D341Med (cell line): ENCODE results near the gene CDH4.
A peak's percentile ranks its signal among the peaks of the same experiment; 100 is the strongest.
"Not testable (repeated sequence)": the region's sequence is repeated elsewhere in the genome, so short reads cannot be mapped to it uniquely, and the experiment has no call there.

Source experiments
- DNase-seq: peaks from one replicate; pipeline ENCODE4 v3.0.0; 2012; ENCODE audit warnings: low spot score

Gene CDH4

DNA sequence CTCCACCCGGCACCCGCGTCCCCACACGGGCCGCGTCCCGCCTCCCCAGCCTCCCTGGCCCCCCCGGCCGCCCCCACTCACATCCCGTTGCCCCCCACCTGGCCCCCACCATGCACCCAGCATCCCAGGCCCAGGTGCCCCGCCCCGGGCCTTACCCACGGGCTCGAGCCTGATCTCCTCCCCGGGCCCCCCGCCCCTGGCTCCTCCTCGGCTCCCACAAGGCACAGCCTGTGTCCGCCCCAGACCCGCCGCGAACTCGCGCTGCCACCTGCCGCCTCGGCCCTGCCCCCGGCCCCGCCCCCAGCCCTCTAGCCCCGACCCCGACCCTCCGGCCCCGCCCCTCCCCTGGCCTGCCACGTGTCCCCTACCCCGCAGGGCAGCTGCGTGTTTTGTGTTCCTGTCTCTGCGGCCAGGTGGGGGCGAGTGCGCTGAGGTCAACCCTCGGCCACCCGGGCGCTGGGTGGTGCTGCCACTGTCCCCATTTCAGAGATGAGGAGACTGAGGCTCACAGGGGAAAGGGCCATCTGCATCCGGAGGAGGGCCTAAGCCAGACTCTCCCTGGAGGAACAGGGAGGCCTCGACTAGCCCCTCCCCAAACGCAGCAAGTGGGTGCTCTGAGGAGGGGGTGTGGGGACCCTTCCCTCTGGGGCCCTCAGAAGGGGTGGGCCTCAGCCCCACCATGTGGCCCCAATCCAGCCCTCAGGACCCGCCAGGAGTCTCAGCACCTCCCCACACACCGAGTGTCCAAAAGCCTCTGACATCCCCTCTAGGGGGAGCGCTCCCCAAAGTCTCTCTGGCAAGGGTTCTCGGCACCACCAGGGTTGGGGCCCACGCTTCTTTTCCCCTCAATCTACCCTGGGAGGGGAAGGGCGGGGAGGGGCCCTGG, 713.8 kb downstream of the CDH4 start:
- no peak for DNase-seq

DNA sequence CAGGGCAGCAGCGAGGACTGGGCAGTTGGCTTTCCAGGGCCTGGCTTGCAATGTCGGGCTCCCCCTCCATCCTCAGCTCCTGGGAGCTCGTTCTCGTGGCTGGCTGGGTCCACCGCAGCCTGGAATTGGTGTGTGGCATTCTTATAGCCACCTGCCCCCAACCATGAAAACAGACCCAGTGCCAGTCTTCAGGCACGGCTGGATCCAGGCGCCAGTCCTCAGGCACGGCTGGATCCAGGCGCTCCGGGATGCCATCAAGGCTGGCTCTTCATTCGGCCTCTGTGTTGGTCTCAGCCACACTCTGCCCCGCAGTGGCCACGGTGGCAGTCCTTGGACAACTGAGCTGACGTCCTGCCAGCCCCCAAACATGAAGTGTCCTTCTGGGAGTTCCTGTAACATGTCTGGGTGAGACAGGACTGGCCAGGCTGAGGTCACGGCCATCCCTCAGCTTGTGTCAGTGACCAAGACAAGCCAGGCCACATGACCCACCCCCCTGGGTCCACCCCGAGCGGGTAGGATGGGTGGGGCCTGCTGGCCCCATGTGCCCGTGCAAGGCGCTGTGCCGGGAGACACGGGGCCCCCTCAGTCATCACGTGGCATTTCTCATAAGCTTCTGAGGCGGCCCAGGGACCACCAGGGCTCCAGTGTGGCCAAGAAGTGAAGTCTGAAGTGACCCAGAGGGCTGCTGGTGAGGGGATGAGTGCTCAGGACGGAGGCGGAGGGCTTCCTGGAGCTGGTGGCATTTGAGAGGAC, 714.6 kb downstream of the CDH4 start:
- peak; percentile 38 for DNase-seq

DNA sequence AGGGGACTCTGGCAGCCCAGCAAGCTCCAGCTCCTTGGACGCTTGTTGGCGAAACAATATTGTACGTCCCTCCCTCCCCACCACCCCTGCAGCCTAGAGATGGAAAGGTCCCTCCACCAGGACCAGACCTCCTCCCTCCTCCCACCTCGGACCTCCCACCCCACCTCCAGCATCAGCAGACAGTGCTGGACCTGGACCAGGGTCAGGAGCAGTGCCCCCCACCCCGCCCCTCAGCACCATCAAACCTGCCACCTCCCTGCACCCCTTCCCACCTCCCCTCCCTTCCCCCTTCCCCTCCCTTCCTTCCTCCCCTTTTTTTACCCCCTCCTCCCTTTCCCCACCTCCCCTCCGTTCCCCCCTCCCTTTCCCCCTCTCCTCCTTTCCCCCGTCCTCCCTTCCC, 715.2 kb downstream of the CDH4 start:
- DNase-seq, result no peak

DNA sequence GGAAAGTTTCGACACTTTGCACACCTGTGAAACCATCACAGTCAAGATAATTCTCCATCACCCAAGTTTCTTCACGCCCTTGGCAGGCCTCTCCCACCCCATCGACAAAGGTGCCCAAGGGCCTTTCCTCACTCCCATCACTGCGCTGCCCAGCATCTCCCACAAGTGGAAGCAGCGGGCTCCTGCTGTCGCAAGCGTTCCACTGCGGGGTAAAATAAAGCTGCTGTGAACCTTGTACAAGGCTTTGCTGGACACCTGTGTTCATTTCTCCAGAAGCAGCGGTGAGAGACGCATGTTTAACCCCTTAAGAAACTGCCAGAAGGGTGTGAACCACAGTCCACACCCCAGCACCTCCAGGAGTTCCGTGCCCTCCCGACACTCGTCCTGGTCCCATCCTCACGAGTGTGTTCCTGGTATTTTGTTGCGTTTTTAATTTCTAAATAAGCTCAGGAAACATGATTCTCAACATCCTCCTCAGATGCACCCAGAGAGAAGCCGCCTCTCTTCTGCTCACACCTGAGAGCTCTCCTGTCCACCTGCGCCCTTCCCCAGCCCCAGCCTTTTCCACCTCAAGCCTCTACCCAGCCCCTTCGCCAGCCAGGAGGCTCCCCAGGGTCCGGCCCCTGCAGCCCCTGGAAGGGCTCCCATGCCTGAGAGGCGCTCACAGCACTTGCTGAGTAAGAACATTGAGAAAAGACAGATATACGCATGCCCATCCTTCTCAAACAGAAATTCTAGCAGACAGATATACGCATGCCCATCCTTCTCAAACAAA, 716.2 kb downstream of the CDH4 start:
- no peak for DNase-seq

DNA sequence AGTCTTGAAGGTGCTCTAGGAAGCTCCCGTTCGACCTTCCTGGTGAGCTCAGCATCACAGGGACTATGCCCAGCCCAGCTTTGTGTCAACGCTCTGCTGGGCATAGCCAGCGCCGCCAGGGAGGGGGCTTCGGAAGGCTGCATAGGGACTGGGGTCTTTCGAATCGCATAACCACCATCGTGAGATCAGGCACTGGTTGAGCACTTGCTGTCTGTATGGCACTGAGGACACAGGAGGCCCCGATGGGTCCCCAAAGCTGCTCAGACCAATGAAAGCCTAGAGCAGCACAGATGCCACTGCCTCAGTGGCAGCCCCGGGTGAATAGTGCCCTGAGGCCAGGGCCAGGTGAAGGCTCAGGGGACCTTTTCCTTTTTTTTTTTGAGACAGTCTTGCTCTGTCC, 716.9 kb downstream of the CDH4 start:
- no peak for DNase-seq

DNA sequence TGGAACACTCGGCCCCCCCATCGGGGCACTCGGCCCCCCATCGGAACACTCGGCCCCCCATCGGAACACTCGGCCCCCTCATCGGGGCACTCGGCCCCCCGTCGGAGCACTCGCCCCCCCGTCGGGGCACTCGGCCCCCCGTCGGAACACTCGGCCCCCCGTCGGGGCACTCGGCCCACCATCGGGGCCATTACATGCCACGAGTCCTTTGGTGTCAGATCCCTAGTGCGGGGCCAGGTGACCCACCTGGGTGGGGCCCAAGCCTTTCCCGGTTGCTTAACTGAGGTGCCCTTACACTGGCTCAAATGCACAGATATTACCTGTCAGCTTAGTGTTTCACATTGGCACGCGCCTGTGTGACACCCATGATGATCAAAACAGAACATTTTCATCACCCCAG, 717.7 kb downstream of the CDH4 start:
- no peak for DNase-seq

DNA sequence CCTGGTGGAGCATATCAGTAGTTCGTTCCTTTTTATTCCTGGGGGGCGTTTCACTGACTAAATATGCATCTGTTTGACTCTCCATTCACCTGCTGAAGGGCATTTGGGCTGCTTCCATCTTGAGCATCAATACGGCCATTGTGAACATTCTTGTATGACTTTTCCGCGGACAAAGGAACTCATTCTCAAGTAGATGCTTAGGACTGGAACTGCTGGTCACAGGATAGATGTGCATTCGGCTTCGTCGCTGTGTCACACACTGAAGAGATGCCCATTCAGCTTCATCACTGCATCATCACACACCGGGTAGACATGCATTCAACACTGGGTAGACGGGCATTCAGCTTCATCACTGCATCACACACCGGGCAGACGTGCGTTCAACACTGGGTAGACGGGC, 718.3 kb downstream of the CDH4 start:
- DNase-seq, result no peak

- not testable (repeated sequence) for DNase-seq
Measured at GRCh38 chr20:61971595-61971994, 719.5 kb downstream of the CDH4 start.

DNA sequence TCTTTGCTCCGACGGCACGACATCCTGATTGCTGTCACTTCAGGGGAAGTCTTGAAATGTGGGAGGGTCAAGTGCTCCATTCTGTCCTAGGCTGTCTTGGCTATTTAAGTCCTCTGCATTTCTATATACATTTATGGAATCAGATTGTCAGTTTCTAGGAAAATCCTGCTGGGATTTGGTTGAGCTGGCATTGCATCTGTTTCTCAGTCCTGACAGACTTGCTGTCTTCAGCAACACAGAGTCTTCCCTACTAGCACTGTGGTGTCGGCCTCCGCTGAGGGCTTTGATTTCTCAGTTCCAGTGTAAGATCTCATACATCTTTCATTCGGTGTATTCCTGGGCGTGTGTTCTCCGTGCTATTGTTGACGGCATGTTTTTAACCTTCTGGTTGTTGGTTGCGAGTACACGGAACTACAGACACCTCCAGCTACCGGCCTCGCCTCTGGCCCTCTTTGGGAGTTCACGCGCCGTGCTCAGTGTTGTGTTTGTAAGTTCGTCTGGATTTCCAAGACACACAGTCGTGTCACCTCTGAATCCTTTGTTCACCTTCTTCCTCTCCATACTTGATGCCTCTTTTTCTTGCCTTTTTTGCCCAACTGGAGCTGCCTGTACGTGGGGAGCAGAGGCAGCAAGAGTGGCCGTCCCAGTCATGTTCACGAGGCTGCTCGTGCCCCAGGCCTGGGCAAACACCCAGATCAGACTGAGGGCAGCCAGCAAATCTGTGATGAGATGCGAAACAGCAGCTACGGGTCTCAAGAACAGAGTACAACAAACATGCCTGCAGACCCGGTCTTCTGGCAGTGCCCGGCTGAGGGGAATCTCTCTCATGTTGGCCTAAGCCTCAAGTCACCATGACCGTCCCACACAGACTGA, 720.8 kb downstream of the CDH4 start:
- no peak for DNase-seq

GRCh38 chr20:61973515-61974356, 721.7 kb downstream of the CDH4 start:
- DNase-seq, result no peak

DNA sequence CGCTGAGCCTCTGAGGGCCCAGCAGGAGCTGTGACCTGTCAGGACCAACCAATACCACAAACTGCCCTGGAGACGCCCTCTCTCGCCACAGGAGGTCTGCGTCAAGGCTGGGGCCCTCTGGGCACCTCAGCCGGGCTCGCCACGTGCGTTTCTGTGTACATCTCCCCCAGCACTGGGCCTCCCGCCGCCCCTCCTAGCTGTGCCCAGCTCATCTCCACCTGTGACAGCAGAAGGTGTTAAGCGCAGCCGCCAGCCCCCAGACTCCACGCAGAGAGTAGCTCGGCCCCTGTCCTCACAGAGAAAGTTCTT, 722.2 kb downstream of the CDH4 start:
- DNase-seq, result no peak

DNA sequence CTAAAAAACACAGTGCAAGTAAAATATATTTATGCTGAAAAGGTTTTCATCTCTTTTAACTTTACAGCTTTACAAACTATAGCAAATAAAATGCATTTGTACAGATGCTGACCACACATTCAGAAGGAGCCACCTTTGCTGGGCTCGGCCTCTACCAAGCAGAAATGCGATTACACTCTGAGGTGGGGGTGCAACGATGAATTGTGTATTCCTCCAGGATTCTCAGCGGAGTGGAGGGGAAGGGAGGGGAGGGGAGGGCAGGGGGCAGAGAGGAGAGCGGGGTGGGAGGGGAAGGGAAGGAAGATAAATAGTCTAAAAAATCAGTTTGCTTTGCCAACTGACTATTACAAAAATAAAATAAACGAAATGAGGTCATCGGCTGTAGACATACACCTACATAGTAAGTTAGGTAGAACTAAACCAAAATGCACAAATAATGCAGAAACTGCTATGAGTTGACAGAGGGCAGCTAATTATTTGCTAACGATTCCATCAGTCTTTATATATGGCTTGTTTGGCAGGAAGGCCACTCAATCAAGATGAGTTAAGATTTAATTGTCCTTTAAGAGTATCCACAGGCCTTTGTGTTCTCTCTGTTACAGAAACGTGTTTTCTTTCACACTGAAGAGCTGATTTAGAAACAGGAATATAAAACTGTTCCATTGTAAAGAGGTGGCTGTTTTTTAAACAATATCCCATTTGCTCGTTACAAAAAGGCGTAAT, 723.5 kb downstream of the CDH4 start:
- no peak for DNase-seq

DNA sequence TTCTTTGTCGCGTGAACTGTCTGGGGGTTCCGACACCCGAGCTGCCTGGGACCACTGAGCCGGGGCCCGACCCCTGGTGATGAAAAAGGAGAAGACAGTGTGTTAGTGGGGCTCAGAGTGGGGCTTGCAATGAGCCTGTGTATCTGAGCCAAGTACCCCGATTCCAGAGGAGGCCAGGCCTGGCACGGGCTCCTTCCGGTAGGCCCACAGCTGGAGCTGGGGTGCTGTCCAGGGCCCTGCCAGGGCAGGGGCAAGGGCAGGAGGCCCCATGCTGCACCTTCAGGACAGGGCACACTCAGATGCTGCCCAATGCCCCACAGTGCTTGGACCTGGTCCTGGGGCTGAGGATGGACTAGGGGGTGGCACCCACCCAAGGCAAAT, 724.2 kb downstream of the CDH4 start:
- DNase-seq, result no peak

DNA sequence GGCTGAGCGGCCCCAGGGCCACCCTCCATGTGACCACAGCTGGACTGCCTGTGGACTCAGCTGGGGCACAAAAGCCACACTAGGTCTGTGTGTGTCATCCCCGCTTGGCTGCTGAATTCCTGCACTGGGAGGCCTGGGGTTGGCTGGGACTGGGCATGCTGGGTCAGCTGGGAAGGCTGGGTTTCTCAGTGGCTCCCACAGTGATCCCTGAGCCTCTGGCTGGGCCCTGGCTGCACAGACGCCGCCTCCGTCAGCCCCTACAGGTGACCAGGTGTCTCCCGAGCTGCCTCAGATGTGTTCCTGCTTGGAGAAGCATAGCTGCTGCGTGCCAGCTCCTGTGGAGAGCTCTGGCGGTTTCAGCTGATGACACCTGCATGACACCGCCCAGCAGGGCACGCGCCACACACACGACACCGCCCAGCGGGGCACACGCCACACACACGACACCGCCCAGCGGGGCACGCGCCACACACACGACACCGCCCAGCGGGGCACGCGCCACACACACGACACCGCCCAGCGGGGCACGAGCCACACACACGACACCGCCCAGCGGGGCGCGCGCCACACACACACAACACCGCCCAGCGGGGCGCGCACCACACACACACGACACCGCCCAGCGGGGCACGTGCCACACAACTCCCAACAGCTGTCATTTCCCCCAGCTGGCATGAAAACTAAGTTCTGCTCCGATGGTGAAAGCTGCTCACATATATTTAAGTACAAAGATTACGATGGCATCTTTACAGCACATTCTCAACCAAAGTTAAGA, 724.8 kb downstream of the CDH4 start:
- DNase-seq, result no peak

GRCh38 chr20:61977419-61977786, 725.3 kb downstream of the CDH4 start:
- no peak for DNase-seq

- DNase-seq, result no peak
Measured at GRCh38 chr20:61978491-61978890, 726.4 kb downstream of the CDH4 start.

- no peak for DNase-seq
Measured at GRCh38 chr20:61979090-61979489, 727.0 kb downstream of the CDH4 start.

DNA sequence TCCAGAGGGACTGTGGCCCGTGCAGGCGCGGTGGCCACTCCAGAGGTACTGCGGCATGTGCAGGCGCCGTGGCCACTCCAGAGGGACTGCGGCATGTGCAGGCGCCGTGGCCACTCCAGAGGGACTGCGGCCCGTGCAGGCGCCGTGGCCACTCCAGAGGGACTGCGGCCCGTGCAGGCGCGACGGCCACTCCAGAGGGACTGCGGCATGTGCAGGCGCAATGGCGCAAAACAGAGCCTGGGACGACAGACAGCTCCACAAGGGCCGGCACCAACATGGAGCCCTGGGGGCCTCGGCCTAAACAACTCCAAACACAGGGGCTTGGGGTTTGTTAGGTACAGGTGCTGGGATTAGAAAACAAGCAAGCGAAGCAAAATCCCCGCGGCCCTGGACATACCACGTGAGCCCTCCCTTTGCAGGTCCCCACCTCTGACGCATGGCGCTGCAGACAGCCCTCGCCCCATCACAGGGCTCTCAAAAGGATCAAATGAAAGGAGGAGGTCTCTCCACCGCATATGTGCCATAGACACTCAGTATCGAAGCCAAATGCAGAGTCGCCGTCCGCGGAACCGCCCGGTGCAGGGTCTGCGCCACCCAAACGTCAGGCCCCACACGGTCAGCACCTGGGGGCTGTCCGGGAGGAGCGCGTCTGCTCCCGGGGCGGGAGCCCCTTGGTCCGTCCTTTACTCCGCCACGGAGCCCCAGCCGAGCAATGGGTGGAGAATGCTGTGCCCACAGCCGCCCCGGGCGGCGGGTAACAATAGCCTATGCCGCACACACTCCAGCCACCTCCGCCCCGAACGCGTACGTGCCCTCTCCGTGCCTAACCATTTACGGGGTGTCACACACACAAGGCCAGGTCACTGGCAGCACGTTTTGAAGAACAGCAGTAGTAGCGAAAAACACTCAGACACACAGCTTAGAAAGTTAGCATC, 727.9 kb downstream of the CDH4 start:
- DNase-seq, result no peak
